AG08395 (cell line): ENCODE data around the gene FAH.

Source experiments
- DNase-seq: peaks from one replicate; pipeline ENCODE4 v3.0.0; 2012; ENCODE audit warnings: mixed read lengths, low spot score

FAH gene

DNA sequence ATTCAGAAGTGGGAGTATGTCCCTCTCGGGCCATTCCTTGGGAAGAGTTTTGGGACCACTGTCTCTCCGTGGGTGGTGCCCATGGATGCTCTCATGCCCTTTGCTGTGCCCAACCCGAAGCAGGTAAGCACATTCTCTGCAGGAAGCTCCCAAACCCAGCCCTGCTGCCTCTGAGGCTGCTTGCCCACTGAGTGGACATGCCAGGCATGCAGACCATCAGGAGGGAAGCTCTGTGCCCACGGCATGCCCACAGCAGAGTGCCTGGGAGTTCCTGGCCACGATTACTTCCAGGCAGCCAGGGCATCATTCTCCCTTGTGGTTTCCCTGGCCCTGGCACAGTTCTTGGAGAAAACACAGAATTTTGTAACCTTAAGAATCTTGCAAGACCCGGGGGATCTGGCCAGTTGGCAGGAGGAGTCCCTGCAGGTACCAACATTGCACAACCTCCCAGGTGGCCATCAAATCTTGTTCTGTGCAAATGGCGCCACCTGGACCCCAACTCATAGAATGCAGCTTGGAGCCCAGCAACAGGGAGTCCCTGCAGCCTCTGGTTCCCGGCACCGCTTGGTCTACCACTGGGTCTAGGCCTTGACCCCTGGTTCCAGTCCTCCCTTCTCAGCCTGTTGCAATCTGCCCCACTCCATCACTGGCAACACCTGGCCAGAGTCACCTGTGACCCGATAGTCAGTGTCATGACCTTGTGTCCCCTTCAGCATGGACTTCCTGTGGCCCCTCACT is 20.4 kb downstream of the FAH start:
- peak; percentile 18 for DNase-seq

DNA sequence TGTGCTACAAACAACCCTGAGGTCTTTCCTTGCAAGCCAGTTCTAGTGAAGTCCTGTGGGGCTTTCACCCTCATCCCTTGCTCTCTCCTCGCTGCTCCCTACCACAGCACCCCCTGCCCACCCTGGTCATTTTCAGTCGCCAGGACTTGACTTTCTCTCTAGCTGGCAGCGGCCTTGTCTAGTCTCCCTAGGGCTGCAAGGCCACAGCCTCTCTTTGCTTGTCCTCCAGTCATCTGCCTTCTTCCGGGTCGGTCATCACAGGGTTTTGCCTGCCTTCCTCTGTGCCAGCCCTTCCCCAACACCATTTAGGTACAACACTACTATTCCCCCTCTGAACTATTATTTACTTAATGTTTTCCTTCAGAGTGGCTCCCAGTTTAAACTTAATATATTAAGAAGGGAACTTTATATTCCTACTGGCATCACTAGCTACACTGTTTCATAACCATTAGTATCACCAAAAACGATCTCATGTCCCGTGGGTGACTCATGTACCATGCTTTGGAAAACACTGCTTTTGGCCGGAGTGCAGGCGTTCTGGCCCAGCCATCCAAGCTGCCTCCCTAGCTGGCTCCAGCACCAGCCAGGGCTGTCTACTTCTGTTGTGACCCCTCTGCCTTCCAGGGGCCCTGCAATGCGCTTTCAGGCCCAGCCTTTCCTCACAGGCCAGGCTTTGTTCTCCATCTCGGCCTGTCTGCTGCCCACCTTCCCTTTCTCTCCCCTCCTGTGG is 21.4 kb downstream of the FAH start:
- peak; percentile 88 for DNase-seq

DNA sequence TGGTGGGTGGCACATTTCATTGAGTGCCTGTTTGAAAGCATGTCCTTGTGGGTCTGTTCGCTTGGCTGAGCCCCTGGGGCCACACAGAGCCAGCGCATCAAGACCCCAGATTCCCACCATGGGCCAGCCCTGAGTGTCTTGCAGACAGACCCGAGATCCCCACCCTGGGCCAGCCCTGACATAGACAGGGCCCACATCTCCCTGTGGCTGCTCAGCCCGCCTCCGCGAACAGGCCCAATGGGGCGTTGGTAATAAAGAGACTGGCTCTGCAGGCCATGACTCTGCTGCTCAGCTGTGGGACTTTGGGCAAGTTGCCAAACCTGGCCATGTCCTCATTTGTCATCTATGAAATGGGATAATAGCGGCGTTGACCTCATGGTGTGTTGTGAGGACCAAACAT is 22.6 kb downstream of the FAH start:
- no peak for DNase-seq

DNA sequence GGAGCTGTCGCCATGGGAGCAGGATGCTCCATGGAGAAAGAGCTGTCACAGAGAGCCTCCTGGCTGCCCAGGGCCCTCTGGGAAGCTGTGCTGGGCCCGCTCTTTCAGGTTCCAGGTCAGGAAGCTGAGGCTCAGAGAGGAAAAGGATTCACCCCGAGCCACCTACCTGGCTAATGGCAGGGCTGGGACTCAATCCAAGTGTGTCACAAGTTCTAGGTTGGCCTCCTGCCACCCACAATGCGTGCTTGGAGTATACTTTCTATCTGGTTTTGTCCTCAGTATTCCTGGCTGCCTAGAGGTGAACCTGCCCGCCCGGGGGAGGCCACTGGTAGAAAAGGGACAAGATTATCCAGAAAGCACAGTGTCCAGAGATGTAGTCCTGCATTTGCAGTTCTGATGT is 23.6 kb downstream of the FAH start:
- no peak for DNase-seq

DNA sequence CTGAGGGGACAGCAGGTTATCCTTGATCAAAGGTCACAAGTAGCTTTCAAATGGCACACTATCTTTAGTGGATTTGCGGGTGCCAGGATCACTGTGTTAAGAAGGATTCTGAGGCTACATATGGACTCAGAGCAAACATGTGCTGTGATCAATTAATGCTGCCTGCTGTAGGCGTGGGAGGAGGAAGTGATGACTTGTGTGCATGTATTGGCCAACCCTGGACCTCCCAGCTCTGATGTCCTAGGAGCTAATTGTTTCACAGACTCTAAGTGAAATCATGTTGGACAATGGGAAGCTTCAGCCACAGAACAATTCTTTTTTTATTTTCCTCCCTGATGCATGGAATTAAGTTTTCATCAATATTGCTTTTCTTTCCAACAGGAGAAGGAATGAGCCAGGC is 24.4 kb downstream of the FAH start:
- DNase-seq = no peak

DNA sequence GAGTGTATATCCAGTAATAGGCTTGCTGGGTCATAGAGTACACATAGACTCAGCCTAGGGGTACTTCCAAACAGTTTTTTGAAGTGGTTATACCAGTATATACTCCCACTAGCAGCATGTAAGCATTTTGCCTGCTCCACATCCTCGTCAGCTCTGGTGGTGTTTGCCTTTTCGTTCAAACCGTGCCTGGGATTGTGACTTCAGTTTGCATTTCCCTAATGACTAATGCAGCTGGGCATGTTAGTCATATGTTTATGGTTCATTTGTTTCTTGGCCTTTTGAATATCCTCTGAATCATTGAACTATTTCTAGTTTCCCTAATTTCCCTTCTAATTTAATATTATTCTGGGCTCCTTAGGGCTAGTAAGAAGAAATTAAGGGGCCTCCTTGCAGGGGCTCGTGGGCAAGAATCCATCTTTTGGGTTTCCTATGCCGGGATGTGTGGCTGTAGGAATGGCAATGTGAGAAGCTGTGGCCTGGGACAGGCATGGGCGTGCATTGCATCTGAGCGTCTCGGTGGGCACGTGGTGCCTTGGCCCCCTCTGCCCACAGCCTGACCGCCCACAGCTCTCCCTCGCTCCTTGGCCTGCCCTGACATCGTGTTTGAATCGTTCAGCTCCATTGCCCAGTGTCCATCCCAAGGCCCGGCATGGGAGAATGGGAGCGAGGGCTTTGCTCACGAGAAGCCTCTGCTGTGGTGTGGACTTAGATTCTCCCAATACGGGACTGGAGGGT is 26.4 kb downstream of the FAH start:
- DNase-seq = peak; percentile 87

DNA sequence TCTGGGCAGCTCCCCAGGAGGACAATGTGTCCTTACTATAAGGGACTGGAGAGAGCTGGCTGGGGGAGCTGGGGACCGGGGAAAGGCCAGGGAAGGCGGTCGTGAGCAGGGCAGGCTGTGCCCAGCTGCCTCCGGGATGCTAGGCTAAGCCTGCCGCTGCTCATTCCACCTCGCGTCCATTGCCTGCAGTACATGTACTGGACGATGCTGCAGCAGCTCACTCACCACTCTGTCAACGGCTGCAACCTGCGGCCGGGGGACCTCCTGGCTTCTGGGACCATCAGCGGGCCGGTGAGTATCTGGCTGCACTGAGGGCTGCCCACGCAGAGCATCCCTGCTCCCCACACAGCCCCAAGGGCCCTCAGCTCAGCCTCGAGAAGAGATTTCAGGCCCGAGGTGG is 27.1 kb downstream of the FAH start:
- DNase-seq = no peak

DNA sequence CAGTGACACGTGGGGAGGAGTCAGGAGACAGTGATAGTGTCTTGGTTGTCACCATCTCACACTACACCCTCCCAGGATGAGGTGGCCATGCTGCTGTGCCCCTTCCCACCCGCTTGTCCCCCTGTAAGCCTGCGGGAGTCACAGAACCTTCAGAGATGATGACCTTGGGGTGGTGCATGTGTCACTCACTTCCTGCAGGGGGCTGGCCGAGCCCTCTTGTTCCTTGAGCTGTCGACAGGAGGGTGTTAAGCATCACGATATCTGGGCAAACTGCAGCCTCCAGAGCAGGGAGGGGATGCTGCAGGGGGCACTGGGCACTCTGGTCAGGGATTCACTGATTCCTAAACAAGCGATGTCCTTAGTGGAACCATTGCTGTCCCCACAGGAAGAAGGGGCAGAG is 27.7 kb downstream of the FAH start:
- no peak for DNase-seq

DNA sequence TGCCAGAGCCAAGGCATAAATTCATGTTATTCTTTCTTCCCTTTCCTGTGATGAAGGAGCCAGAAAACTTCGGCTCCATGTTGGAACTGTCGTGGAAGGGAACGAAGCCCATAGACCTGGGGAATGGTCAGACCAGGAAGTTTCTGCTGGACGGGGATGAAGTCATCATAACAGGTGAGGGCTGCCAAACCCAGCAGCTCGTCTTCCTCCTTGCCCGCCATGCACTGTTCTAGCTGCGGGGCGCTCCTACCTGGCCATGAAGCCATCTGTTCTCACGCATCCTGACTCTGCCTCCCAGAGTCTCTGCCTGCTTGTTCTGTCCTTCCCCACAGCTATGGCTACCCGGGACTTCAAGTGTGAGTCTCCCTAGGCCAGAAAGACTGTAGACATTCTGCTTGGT is 28.2 kb downstream of the FAH start:
- no peak for DNase-seq

DNA sequence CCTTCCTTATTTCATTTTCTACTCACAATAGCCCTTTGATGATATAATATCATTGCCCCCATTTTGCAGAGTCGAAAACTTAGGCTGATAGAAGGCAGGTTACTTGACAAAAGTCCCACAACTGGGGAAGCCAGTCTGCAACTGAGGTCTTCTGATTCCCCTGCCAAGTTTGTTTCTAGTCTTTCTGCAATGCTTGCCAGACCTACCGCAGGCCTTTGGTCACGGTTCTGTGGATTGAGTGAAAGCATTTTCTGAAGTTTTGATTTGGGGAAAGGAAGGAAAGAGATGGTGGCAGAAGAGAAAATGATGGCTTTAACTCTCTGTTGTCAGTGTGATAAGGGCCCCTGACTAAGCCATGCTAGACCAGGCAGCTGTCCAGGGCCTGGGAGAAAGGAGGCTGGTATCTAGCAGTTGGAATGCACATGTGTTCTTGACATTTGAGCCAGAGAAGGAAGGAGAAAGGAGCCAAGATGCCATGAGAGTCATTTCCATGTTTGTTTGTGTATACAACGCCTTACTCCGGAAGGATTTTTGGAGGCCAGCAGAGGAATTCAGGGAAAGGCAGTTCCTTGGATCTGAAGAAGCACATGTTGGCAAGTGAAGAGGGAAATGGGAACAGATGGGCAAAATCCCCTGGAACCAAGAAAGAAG is 29.9 kb downstream of the FAH start:
- peak; percentile 84 for DNase-seq

DNA sequence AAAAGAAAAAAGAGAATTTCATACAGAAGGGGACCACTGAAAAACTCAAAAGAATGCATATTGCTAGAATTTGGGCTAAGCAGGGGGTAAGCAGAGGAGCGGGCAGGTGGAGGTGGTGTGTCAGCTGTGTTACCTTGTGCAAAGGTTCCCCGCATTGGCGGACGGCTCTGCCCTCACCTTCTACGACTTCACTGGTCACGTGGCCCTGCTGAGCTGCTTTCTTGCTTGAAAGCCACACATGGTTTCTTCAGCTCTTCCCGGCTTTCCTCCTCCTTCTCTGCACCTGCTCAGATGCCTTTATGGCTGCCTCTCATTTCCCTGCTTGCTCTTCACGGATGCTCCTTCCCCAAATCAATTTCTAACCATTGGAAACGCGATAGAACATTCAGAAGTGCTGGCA is 30.5 kb downstream of the FAH start:
- no peak for DNase-seq

DNA sequence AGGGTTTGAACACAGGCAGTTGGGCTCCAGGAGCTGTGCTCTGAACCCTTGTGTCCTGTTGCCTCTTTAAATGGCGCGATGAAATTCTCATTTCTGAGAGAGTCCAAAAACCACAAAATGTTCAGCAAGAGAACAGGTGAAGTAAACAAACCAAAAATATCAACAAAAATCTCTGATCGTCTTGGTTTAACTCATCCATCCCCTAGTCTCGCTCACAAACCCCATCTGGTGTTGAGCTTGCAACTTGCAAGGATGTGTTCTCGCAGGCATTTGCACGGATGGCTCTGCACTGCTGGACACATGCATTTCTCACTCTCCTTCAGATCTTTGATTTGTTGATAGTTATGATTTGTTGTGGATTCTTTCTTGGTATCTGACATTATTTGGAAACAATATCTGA is 31.1 kb downstream of the FAH start:
- DNase-seq = no peak

DNA sequence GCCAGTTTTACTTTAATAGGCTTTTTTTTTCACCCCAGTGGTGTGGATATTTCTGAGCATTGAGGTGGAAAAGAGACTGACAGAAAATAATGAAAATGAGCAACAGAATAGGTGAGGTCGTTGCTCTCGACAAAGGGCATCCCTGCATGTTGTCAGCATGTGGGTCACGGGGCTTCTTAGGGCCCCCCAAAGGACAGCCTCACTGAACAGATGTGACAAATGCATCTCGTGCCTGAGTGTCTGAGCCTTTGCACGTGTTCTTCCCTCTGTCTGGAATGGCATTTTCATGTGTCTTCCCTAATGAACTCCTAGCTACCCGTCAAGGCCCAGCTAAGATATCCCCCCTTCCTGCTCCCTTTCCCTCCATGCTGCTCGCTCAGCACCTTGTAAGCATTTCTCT is 31.8 kb downstream of the FAH start:
- no peak for DNase-seq

DNA sequence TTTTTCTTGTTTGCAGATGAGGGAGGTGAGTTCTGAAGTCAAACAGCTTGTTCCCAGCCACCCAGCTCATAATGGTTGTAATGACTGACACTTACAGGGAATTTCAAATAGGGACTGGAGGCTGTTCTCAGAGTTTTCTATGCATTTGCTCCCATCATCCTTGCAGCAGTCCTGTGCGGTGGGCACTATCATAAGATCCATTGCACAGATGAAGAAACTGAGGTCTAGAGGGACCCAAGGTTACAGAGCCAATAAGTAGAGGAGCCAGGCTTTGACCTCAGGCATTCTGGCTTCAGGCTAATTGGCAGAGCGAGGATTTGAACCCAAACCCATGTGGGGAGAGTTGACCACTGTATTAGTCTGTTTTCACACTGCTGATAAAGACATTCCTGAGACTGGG is 32.4 kb downstream of the FAH start:
- no peak for DNase-seq

DNA sequence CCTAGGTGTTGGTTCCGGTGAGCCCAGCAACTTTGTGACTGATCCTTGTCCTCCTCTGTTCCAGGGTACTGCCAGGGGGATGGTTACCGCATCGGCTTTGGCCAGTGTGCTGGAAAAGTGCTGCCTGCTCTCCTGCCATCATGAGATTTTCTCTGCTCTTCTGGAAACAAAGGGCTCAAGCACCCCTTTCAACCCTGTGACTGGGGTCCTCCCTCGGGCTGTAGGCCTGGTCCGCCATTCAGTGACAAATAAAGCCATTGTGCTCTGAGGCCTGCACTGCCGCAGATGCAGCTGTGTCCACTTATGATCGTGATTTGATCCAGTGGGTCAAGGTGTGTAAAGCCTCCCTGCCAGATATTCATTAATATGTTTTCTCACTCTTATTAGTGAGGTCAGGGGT is 33.3 kb downstream of the FAH start:
- no peak for DNase-seq

DNA sequence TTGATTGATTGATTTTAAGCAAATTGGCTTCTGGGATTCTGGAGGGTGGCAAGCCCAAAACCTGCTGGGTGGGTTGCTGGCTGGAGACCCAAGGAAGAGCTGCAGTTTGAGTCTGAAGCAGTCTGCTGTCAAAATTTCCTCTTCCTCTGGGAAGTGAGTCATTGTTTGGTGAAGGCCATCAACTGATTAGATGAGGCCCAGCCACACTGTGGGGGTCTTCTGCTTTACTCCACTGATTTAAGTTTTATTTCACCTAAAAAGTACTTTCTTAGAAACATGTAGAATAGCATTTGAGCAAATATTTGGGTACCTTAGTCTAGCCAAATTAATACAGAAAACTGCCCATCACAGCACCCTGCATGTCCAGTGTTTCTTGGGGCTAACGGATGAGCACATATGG is 33.8 kb downstream of the FAH start:
- no peak for DNase-seq

DNA sequence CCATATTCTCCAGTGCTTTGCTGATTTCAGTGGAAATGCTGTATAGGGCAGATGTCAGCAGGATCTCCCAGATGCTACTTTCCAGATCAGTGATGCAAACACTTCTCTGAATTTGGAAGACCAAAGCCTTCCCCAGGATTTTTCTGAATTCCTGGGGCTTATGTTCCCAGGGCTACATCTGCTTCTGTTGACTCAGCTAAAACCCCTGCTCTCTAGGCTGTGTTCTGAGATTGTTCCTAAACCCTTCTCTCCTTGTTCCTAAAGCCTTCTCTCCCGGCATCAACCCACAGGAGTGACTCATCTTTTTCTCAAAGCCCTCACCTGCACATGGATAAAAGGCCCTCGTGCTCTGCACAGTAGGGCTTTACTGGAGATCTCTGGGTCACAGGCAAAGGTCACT is 35.5 kb downstream of the FAH start:
- DNase-seq = no peak

DNA sequence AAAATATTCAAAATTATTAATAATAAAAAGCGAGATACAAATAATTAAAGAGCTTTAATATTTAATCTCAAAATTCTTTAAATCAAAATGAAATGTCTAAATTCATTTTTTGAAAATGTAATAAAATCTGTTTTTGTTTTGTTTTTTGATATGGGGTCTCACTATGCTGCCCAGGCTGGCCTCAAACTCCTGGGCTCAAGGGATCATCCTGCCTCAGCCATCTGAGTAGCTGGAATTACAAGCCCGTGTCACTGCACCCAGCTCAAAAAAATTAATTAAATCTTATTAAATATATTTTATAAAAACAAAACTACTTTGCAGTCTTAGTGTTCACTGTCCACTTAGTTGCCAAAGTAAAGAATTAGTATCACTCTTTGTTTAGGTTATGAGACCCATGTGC is 38.4 kb downstream of the FAH start:
- DNase-seq = no peak

DNA sequence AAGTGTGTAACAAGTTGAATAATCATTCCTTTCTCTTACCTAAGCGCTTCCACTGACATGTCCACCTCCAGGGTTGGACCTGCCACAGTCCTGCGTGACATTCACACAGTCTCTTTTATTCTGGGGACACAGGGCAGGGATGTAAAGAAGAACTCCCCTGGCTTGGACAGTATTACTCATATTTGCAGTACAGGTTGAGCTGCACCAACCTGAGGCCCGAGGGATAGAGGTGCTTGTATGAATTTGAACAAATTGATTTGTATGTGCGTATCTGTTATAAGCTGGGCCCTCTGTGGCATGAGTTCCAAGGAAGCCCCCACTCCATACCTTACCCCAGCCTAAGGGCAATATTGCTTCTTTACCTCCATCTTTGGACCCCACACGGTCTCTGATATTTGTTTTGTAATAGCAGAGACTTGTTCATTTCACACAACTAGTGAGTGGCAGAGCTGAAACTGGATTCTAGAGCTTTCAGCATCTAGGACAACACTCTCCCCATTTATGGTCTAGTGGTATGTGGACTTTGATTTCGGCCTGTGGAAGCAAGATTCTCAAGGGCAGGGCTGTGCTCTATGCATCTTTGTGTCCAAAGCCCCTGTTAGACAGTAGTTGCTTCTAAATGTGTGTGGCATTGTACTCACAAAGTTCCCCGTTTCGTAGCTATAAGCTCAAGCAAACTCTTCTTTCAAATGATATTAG is 39.2 kb downstream of the FAH start:
- no peak for DNase-seq

DNA sequence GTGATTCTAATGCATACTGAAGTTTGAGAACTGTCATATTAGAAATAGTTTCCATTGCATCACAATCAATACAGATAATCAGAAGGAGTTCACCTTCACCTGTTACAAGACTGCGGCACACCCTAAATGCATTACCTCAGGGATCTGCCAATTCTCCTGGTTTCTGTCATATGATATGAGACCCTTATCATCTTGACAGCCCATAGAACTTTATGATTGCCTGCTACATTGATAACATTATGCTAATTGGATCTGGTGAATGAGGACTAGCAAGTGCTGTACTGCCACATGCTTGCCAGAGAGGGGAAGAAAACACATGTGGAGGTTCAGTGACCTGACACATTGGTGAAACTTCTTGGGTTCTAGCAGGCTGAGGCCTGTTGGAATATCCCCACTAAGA is 41.4 kb downstream of the FAH start:
- DNase-seq = no peak

DNA sequence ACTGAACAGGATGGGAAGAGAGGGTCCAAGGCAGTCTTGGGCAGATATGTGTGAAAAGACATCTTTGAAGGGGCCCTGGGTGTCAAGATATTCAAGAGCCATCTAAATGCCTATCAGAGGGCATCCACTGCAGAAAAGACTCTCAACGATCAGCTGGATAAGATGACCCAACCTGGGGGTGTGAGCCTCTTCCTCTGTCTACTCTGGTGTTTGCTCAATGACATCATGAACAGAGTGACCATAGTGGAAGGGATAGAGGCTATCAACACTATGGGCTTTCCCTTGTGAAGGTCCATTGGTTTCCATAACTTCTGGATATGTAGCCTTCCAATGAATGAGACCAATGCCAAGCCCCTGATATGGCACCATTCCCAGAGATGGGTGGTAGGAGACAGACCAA is 42.1 kb downstream of the FAH start:
- DNase-seq = no peak

DNA sequence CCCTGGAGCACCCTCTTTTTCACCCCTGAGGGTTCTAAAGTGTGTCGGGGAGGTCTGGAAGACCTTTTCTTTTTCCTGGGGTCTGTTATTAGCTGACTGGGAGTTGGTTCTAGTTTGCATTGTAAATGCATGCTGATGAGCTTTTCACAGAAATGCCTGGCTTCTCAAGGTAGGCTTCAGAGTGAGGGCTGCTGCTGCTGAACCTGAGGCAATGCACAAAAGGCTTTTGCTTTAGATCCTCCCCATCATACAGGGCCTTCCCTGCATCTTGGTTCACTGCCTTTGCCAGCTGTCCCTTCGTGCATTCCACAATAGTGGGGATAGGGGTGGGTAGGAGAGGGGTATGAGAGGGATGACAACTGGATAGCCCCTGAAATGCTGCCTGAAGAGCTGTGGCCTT is 46.6 kb downstream of the FAH start:
- no peak for DNase-seq
